ENCODE data around the gene OSBPL6.

DNA sequence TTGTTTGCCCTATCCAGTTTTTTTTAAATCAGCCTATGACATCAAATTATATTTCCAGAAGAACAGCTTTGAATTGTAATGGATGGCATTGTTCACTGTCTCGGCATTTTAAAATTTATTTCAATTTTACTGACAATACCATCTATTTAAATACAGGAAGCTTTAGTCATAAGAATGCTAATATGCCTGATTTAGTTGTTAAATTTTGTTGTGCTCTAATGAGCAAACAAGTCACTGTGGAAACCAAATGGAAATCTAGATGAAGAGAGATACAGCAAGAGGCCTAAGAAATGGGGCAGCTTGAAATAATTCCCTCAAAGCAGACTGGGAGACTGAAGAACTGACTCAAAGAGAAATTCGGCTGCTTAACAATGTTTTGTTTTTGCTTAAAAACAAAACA is 76.8 kb downstream of the OSBPL6 start:
- TF ChIP-seq, protein P1, sequence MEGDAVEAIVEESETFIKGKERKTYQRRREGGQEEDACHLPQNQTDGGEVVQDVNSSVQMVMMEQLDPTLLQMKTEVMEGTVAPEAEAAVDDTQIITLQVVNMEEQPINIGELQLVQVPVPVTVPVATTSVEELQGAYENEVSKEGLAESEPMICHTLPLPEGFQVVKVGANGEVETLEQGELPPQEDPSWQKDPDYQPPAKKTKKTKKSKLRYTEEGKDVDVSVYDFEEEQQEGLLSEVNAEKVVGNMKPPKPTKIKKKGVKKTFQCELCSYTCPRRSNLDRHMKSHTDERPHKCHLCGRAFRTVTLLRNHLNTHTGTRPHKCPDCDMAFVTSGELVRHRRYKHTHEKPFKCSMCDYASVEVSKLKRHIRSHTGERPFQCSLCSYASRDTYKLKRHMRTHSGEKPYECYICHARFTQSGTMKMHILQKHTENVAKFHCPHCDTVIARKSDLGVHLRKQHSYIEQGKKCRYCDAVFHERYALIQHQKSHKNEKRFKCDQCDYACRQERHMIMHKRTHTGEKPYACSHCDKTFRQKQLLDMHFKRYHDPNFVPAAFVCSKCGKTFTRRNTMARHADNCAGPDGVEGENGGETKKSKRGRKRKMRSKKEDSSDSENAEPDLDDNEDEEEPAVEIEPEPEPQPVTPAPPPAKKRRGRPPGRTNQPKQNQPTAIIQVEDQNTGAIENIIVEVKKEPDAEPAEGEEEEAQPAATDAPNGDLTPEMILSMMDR (IDR thresholded peaks at IDR 0.05 in 8 of 11, conservative IDR thresholded peaks at IDR 0.05 in 3 of 11), result no peak
- TF ChIP-seq POLR2AphosphoS5 (IDR thresholded peaks at IDR 0.05) (no peak), POLR2A (IDR thresholded peaks at IDR 0.05) (no peak)
